GM23338 (cell line): ENCODE data around the gene OR52E1. TPM values are rescaled to one million over a fixed set of nuclear protein-coding genes. Genes with fewer than 3 reads are reported as not detected.

ENCODE experiments used
- ATAC-seq: fragments of 200-7000 bp; cut with Tn5 transposase; 3 replicates; pipeline ENCODE4 v1.9.1; 2020
- DNase-seq: peaks from one replicate; pipeline ENCODE4 v3.0.0-alpha.2; 2015; ENCODE audit warnings: low spot score
- H2AFZ ChIP-seq: fragments of 200-600 bp; sonication (generic); 2 replicates; pipeline ENCODE4 v1.8.0; 2016; ENCODE audit warnings: antibody characterized with exemption, mild to moderate bottlenecking, moderate library complexity
- H3F3A ChIP-seq: fragments of 200-600 bp; sonication (generic); replicated peaks from 2 replicates; pipeline ENCODE4 v1.8.0; 2017; ENCODE audit warnings: antibody characterized with exemption, mixed run types, low read depth
- H3K27ac ChIP-seq: fragments of 200-600 bp; sonication (generic); 2 replicates; pipeline ENCODE4 v1.6.1; 2016; ENCODE audit warnings: low read depth
- H3K27me3 ChIP-seq: fragments of 200-600 bp; sonication (generic); 2 replicates; pipeline ENCODE4 v1.8.0; 2016; ENCODE audit warnings: mild to moderate bottlenecking, mixed run types, moderate library complexity; ENCODE audit not compliant: insufficient read depth
- H3K36me3 ChIP-seq: fragments of 200-600 bp; sonication (generic); 2 replicates; pipeline ENCODE4 v1.8.0; 2016; ENCODE audit warnings: mild to moderate bottlenecking; ENCODE audit not compliant: insufficient read depth
- H3K4me1 ChIP-seq: fragments of 200-600 bp; sonication (generic); 2 replicates; pipeline ENCODE4 v1.8.0; 2016; ENCODE audit warnings: mild to moderate bottlenecking, moderate library complexity; ENCODE audit not compliant: insufficient read depth
- H3K4me2 ChIP-seq: fragments of 200-600 bp; sonication (generic); 2 replicates; pipeline ENCODE4 v1.7.1; 2017; ENCODE audit warnings: mixed run types
- H3K4me3 ChIP-seq: fragments of 200-600 bp; sonication (generic); 2 replicates; pipeline ENCODE4 v1.6.1; 2016; ENCODE audit warnings: mixed run types
- H3K79me2 ChIP-seq: fragments of 200-600 bp; sonication (generic); replicated peaks from 2 replicates; pipeline ENCODE4 v1.8.0; 2017; ENCODE audit warnings: mild to moderate bottlenecking; ENCODE audit not compliant: insufficient read depth
- H3K9me2 ChIP-seq: fragments of 200-600 bp; sonication (generic); 2 replicates; pipeline ENCODE4 v1.8.0; 2017; ENCODE audit not compliant: insufficient read depth
- H4K20me1 ChIP-seq: fragments of 200-600 bp; sonication (generic); replicated peaks from 2 replicates; pipeline ENCODE4 v1.8.0; 2017; ENCODE audit warnings: mild to moderate bottlenecking; ENCODE audit not compliant: insufficient read depth
- H3K27ac Mint-ChIP-seq: 2 replicates; pipeline ENCODE4 v1.8.0; 2020; ENCODE audit warnings: inconsistent platforms, mild to moderate bottlenecking, moderate library complexity, mixed read lengths
- H3K27me3 Mint-ChIP-seq: 3 replicates; pipeline ENCODE4 v1.8.0; 2022; ENCODE audit warnings: low read depth, mild to moderate bottlenecking, moderate library complexity, mixed read lengths, inconsistent platforms; ENCODE audit not compliant: insufficient read depth, poor library complexity
- H3K36me3 Mint-ChIP-seq: 3 replicates; pipeline ENCODE4 v1.8.0; 2021; ENCODE audit warnings: low read depth, mild to moderate bottlenecking, inconsistent platforms, moderate library complexity, mixed read lengths
- H3K4me1 Mint-ChIP-seq: 3 replicates; pipeline ENCODE4 v1.8.0; 2020; ENCODE audit warnings: mild to moderate bottlenecking, inconsistent platforms, mixed read lengths
- H3K4me3 Mint-ChIP-seq: 3 replicates; pipeline ENCODE4 v1.8.0; 2021; ENCODE audit warnings: moderate library complexity, mild to moderate bottlenecking, inconsistent platforms, mixed read lengths
- H3K9me3 Mint-ChIP-seq: 3 replicates; pipeline ENCODE4 v1.8.0; 2020; ENCODE audit warnings: moderate library complexity, mild to moderate bottlenecking, inconsistent platforms, mixed read lengths
- CREB1 ChIP-seq: fragments of 250-450 bp; sonication (Bioruptor Pico); IDR thresholded peaks from 2 replicates; pipeline ENCODE4 v1.5.0; 2020; ENCODE audit warnings: low read depth, mild to moderate bottlenecking, moderate library complexity
- CTCF ChIP-seq, 2 experiments: fragments of 200-600 bp in 1 of 2; sonication (generic) in 1 of 2; conservative IDR thresholded peaks; 2 replicates each; pipeline versions ENCODE4 v1.5.1 to v1.6.1; 2016 to 2017; ENCODE audit warnings: antibody characterized with exemption in 2 of 2, low read depth in 2 of 2, mild to moderate bottlenecking in 2 of 2, moderate library complexity in 1 of 2
- ETS1 ChIP-seq: IDR thresholded peaks from 2 replicates; pipeline ENCODE4 v1.6.1; 2016; ENCODE audit warnings: antibody characterized with exemption
- EZH2 ChIP-seq: fragments of 200-600 bp; sonication (generic); IDR thresholded peaks from one replicate; pipeline ENCODE4 v1.8.0; 2017; ENCODE audit warnings: antibody characterized with exemption, mild to moderate bottlenecking, low read depth; ENCODE audit not compliant: unreplicated experiment
- EZH2phosphoT487 ChIP-seq: fragments of 200-600 bp; sonication (generic); IDR thresholded peaks from one replicate; pipeline ENCODE4 v1.8.1; 2018; ENCODE audit warnings: antibody characterized with exemption; ENCODE audit not compliant: unreplicated experiment
- JUNB ChIP-seq: IDR thresholded peaks from one replicate; pipeline ENCODE4 v1.6.1; 2016; ENCODE audit warnings: antibody characterized with exemption; ENCODE audit not compliant: unreplicated experiment
- NANOG ChIP-seq: IDR thresholded peaks from 2 replicates; pipeline ENCODE4 v1.6.1; 2016; ENCODE audit warnings: antibody characterized with exemption, borderline replicate concordance
- POLR2AphosphoS5 ChIP-seq: IDR thresholded peaks from 2 replicates; pipeline ENCODE4 v1.6.1; 2016; ENCODE audit warnings: antibody characterized with exemption, low read depth
- REST ChIP-seq: IDR thresholded peaks from one replicate; pipeline ENCODE4 v1.6.1; 2018; ENCODE audit warnings: antibody characterized with exemption; ENCODE audit not compliant: unreplicated experiment
- STAT1 ChIP-seq: IDR thresholded peaks from one replicate; pipeline ENCODE4 v1.6.1; 2016; ENCODE audit warnings: antibody characterized with exemption; ENCODE audit not compliant: unreplicated experiment
- ZNF114 ChIP-seq: fragments of 250-450 bp; sonication (Bioruptor Pico); IDR thresholded peaks from 2 replicates; pipeline ENCODE4 v1.5.0; 2020; ENCODE audit warnings: mild to moderate bottlenecking, moderate library complexity
- ZNF331 ChIP-seq: fragments of 250-450 bp; sonication (Bioruptor Pico); IDR thresholded peaks from 2 replicates; pipeline ENCODE4 v1.5.0; 2020; ENCODE audit warnings: low read depth, mild to moderate bottlenecking, moderate library complexity
- ZNF462 ChIP-seq: fragments of 250-450 bp; sonication (Bioruptor Pico); IDR thresholded peaks from 2 replicates; pipeline ENCODE4 v1.5.0; 2020; ENCODE audit warnings: mild to moderate bottlenecking, moderate library complexity
- polyA plus RNA-seq: library from polyadenylated mRNA; unstranded; fragments of >200 nt; fragmentation: Nextera tagmentation; extraction: Ambion mirVana; gene quantifications from 2 replicates; pipeline ENCODE4 v1.2.1, GENCODE V29; 2016
- total RNA-seq: library from RNA; depleted of rRNA; stranded (reverse); fragments of >200 nt; shearing (Covaris generic); gene quantifications from 2 replicates; pipeline ENCODE4 v1.2.3, GENCODE V29; 2014

OR52E1 gene
- total and polyA plus RNA-seq, 2 experiments from 2014 or later = not detected

- H3K27ac ChIP-seq = no peak overlapping the region
- H3K9me3 Mint-ChIP-seq = no peaks in the 10 kb centered on the region
- no peak overlapping the region for H3K4me3 Mint-ChIP-seq
- ATAC-seq (no peak), DNase-seq (no peak)
- no peak overlapping the region for H3K4me3 ChIP-seq
- no peak overlapping the region for H3K27ac Mint-ChIP-seq
- H3K79me2 ChIP-seq = no peaks in the 10 kb centered on the region
- no peak overlapping the region for H3K4me2 ChIP-seq
- no peaks in the 10 kb centered on the region for H3K4me1 Mint-ChIP-seq
- TF ChIP-seq CREB1 (CRISPR knock-in tag) (no peak), NANOG (no peak), STAT1 (no peak), JUNB (no peak), EZH2 (no peak), ETS1 (no peak), POLR2AphosphoS5 (no peak), ZNF114 (CRISPR knock-in tag) (no peak), EZH2phosphoT487 (no peak), ZNF462 (no peak), REST (no peak), ZNF331 (CRISPR knock-in tag) (no peak), CTCF (conservative IDR thresholded peaks at IDR 0.05; ENCODE audit: low read depth in 2 of 2) (no peak)
- no peaks in the 10 kb centered on the region for H3K36me3 Mint-ChIP-seq
- H3K36me3 ChIP-seq = no peaks in the 10 kb centered on the region
- H4K20me1 ChIP-seq = no peaks in the 10 kb centered on the region
- H3K4me1 ChIP-seq = no peaks in the 10 kb centered on the region
- H3K9me2 ChIP-seq = no peaks in the 10 kb centered on the region; the same call in 1 of the 2 replicates
- H3F3A ChIP-seq = no peaks in the 10 kb centered on the region
- H2AFZ ChIP-seq = peak overlapping the region; percentile 49; the same call in 1 of the 2 replicates
- H3K27me3 ChIP-seq = no peaks in the 10 kb centered on the region
- no peaks in the 10 kb centered on the region for H3K27me3 Mint-ChIP-seq
Observed at GRCh38 chr11:5038341-5038740, 31.0 kb upstream of the OR52E1 start.
